CD4-positive, alpha-beta memory T cell (primary cell): ENCODE results near the gene SLC29A1. TPM values are rescaled to one million over a fixed set of nuclear protein-coding genes. Genes with fewer than 3 reads are reported as not detected.

Experiments used
- CTCF ChIA-PET: fragments of 350-600 bp; sonication (Branson Sonifier 250); formaldehyde crosslinking; loops from one replicate; lab custom pipeline; 2021; ENCODE audit warnings: inconsistent platforms; ENCODE audit not compliant: partially characterized antibody; lab: Charles Lee
- POLR2A ChIA-PET: fragments of 350-600 bp; sonication (Branson Sonifier 250); formaldehyde crosslinking; loops from one replicate; lab custom pipeline; 2021; ENCODE audit not compliant: partially characterized antibody; lab: Charles Lee
- DNase-seq, 5 donors: peaks; one replicate each; pipeline versions ENCODE4 v3.0.0 to v3.0.0-alpha.2; 2020 to 2022; ENCODE audit warnings: mixed read lengths in 1 of 5
- H3K27ac ChIP-seq: one replicate; pipeline ENCODE4 v1.7.0; 2013; ENCODE audit warnings: low read depth, low read length
- H3K27me3 ChIP-seq: 2 replicates; pipeline ENCODE4 v1.7.0; 2013; ENCODE audit warnings: mild to moderate bottlenecking, low read length, moderate library complexity; ENCODE audit not compliant: insufficient read depth
- H3K36me3 ChIP-seq: 2 replicates; pipeline ENCODE4 v1.7.0; 2013; ENCODE audit warnings: mild to moderate bottlenecking, low read length, moderate library complexity; ENCODE audit not compliant: insufficient read depth
- H3K4me1 ChIP-seq: 2 replicates; pipeline ENCODE4 v1.7.0; 2013; ENCODE audit warnings: mild to moderate bottlenecking, low read length, moderate library complexity; ENCODE audit not compliant: insufficient read depth
- H3K4me3 ChIP-seq, 2 donors: one replicate each; pipeline ENCODE4 v1.7.0; 2013; ENCODE audit warnings: low read length in 2 of 2, mild to moderate bottlenecking in 1 of 2
- H3K9me3 ChIP-seq, 2 donors: one replicate each; pipeline ENCODE4 v1.7.0; 2013; ENCODE audit warnings: low read length in 2 of 2, control low read depth in 1 of 2; ENCODE audit not compliant: control insufficient read depth in 1 of 2
- H3K27ac Mint-ChIP-seq, 7 donors: one replicate each; pipeline ENCODE4 v1.8.0; 2020 to 2021; ENCODE audit warnings: mixed read lengths in 7 of 7, mild to moderate bottlenecking in 6 of 7, inconsistent platforms in 3 of 7, moderate library complexity in 3 of 7
- H3K27me3 Mint-ChIP-seq, 2 donors: one replicate each; pipeline ENCODE4 v1.8.0; 2020 to 2021; ENCODE audit warnings: mixed read lengths in 2 of 2
- H3K36me3 Mint-ChIP-seq, 2 donors: one replicate each; pipeline ENCODE4 v1.8.0; 2020 to 2021; ENCODE audit warnings: mixed read lengths in 2 of 2, inconsistent platforms in 1 of 2, mild to moderate bottlenecking in 1 of 2
- H3K4me1 Mint-ChIP-seq, 4 donors: one replicate each; pipeline ENCODE4 v1.8.0; 2020 to 2021; ENCODE audit warnings: mixed read lengths in 4 of 4, mild to moderate bottlenecking in 1 of 4
- H3K4me3 Mint-ChIP-seq, 8 donors: one replicate each; pipeline ENCODE4 v1.8.0; 2020 to 2021; ENCODE audit warnings: mixed read lengths in 8 of 8, mild to moderate bottlenecking in 7 of 8, moderate library complexity in 6 of 8, inconsistent platforms in 3 of 8
- H3K9me3 Mint-ChIP-seq, 8 donors: one replicate each; pipeline ENCODE4 v1.8.0; 2020 to 2021; ENCODE audit warnings: mixed read lengths in 8 of 8, mild to moderate bottlenecking in 5 of 8, inconsistent platforms in 3 of 8, moderate library complexity in 1 of 8
- intact Hi-C: fragments of 100-400 bp; cut with micrococcal nuclease; formaldehyde crosslinking; loops from one replicate; pipeline ENCODE4 v1.15.1; 2023
- polyA plus RNA-seq, 2 donors: library from polyadenylated mRNA; unstranded; fragments of 300-500 nt; fragmentation: Illumina TruSeq; gene quantifications; one replicate each; pipeline ENCODE4 v1.2.3, GENCODE V29; 2021
- total RNA-seq, 2 experiments: library from RNA; stranded (reverse); gene quantifications; one replicate each; pipeline ENCODE4 v1.2.3, GENCODE V29; 2021

The SLC29A1 gene
- total and polyA plus RNA-seq, 4 experiments from 2014 or later, result 2.1 to 3.7 (median 3.2) TPM

- ChIA-PET CTCF (interaction anchor here (0.7 to 5.3 kb wide), 14 partner anchors 8 to 1248 kb away, joined by 3 to 84 read pairs (median 3); partner anchors contain the start of genes HSP90AB1 and SLC29A1), POLR2A (interaction anchor here (2.2 to 4.2 kb wide), 2 partner anchors 10 to 12 kb away, joined by 16 to 29 read pairs; partner anchors contain the start of genes HSP90AB1 and SLC29A1)
- Mint-ChIP-seq H3K27ac (no peak overlapping the region), H3K4me1 (peaks cover 2 to 15% (median 9%) of the 10 kb centered on the region in 4 donors), H3K36me3 (no peaks in the 10 kb centered on the region), H3K9me3 (no peaks in the 10 kb centered on the region), H3K27me3 (no peaks in the 10 kb centered on the region), H3K4me3 (peak overlapping the region in 1 of 8 donors; percentile 48)
- no peak for DNase-seq
- H3K4me3 ChIP-seq, result no peak overlapping the region
- H3K4me1 ChIP-seq, result peaks cover 12% of the 10 kb centered on the region
- H3K27ac ChIP-seq, result no peak overlapping the region
- H3K27me3 ChIP-seq, result no peaks in the 10 kb centered on the region
- no peaks in the 10 kb centered on the region for H3K9me3 ChIP-seq
- intact Hi-C loops, result no loop called here
- no peaks in the 10 kb centered on the region for H3K36me3 ChIP-seq
Measured at GRCh38 chr6:44235891-44236516, 12.6 kb downstream of the SLC29A1 start.

DNA sequence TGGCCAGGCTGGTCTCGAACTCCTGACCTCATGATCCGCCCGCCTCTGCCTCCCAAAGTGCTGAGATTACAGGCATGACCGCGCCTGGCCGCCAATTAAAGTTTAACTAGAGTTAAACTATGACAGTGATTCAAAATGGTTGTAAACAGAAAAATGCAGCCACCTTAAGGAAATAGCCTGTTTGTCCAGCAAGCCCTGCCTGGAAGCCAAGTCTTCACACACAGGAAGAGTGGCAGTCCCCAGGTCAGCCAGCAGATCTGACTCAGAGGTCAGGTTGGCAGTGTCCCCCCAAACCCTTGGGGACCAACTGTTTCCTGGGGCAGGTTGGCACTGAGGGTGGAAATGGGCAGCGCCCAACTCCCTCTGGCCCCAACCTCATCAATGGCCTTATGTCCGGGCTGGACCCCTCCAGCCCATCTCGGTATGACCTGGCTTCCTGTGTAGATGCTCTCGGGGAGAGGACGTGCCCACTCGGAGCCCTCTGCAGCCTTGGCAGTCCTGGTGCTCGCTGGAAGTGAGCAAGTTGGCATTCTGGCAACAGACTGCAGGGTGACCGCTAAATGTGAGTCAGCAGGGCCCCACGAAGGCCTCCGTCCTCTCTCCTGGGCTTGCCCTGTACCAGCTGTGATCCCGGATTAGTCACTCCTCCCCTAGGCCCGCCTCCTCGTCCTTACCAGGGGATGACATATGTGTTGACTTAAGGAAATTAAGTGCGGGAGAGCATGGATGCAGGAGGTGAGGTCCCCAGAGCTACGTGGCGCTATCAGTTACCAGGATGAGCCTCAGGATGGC is 13.8 kb downstream of the SLC29A1 start:
- Mint-ChIP-seq H3K36me3 (no peaks in the 10 kb centered on the region), H3K4me1 (peaks cover 2 to 15% (median 9%) of the 10 kb centered on the region in 4 donors), H3K4me3 (peak overlapping the region; percentile 85 to 93 (median 90)), H3K9me3 (no peaks in the 10 kb centered on the region), H3K27ac (peak overlapping the region; percentile 89 to 98 (median 95)), H3K27me3 (no peaks in the 10 kb centered on the region)
- Histone ChIP-seq H3K27ac (peak overlapping the region; percentile 93), H3K36me3 (no peaks in the 10 kb centered on the region), H3K9me3 (no peaks in the 10 kb centered on the region), H3K4me1 (peaks cover 12% of the 10 kb centered on the region), H3K27me3 (no peaks in the 10 kb centered on the region), H3K4me3 (peak overlapping the region; percentile 8 to 95)
- POLR2A ChIA-PET, result interaction anchor here (0.6 to 2.2 kb wide), 10 partner anchors 10 to 893 kb away, joined by 3 to 71 read pairs (median 4); partner anchors contain the start of genes HSP90AB1, SLC29A1 and SLC35B2
- peak in 1 of 5 donors; percentile 82 for DNase-seq
- CTCF ChIA-PET, result interaction anchor here (0.6 to 5.3 kb wide), 22 partner anchors 9 to 1247 kb away, joined by 3 to 84 read pairs (median 6); partner anchors contain the start of genes HSP90AB1, SLC29A1 and SLC35B2
- intact Hi-C loops, result loop anchor here (1.0 kb wide), 2 partner anchors 14 to 141 kb away; partner anchors contain the start of gene SLC29A1

GRCh38 chr6:44237813-44238433 is 14.5 kb downstream of the SLC29A1 start:
- ChIA-PET POLR2A (interaction anchor here (0.7 to 2.2 kb wide), 9 partner anchors 10 to 141 kb away, joined by 3 to 71 read pairs (median 5); partner anchors contain the start of genes HSP90AB1, SLC29A1 and SLC35B2), CTCF (interaction anchor here (0.6 to 5.3 kb wide), 19 partner anchors 9 to 141 kb away, joined by 3 to 84 read pairs (median 6); partner anchors contain the start of genes HSP90AB1, SLC29A1 and SLC35B2)
- no peaks in the 10 kb centered on the region for H3K36me3 Mint-ChIP-seq
- Histone ChIP-seq H3K36me3 (no peaks in the 10 kb centered on the region), H3K27me3 (no peaks in the 10 kb centered on the region), H3K27ac (peak overlapping the region; percentile 93), H3K9me3 (no peaks in the 10 kb centered on the region), H3K4me1 (peaks cover 12% of the 10 kb centered on the region), H3K4me3 (peak overlapping the region; percentile 8 to 95)
- intact Hi-C loops, result loop anchor here (1.0 kb wide), 4 partner anchors 9 to 142 kb away; partner anchors contain the start of genes HSP90AB1 and SLC29A1
- DNase-seq, result peak; percentile 66 to 85 (median 80)
- H3K4me1 Mint-ChIP-seq, result peaks cover 2 to 15% (median 9%) of the 10 kb centered on the region in 4 donors
- no peaks in the 10 kb centered on the region for H3K27me3 Mint-ChIP-seq
- peak overlapping the region; percentile 85 to 93 (median 90) for H3K4me3 Mint-ChIP-seq
- peak overlapping the region; percentile 89 to 98 (median 95) for H3K27ac Mint-ChIP-seq
- H3K9me3 Mint-ChIP-seq, result no peaks in the 10 kb centered on the region

DNA sequence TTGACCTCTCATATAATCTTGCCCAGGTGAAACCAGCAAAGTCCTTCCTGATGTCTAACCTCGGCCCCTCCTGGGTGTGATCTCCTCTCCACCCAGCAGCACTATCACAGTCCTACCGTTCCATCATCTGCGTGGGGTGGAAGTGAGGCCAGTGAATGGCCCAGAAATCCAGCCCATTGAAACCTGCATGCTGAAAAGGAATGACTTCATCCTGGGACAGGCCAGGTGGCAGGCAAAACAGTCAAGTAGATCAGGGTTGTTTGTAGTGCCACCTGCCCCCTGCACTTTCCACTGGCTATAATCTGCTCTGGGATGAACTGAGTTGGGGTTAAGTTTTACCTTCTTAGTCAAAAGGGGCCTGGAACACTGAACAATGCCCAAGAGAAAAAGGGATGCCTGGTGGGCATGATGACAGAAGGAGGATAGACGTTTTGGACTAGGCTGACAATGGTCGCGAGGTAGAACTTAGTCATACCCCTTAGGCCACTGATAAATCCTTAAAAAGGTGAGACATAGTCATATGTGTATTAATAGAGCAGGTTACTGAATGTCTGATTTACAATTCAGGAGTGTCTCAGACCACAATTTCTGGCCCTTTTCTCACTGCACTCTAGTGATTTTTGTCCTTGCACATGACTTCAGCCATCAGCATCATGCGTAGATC is 15.4 kb downstream of the SLC29A1 start:
- Histone ChIP-seq H3K9me3 (no peaks in the 10 kb centered on the region), H3K27ac (no peak overlapping the region), H3K27me3 (no peaks in the 10 kb centered on the region), H3K4me1 (peaks cover 12% of the 10 kb centered on the region), H3K36me3 (no peaks in the 10 kb centered on the region), H3K4me3 (no peak overlapping the region)
- DNase-seq, result no peak
- Mint-ChIP-seq H3K4me1 (peaks cover 2 to 15% (median 9%) of the 10 kb centered on the region in 4 donors), H3K4me3 (peak overlapping the region; percentile 75 to 93 (median 90)), H3K36me3 (no peaks in the 10 kb centered on the region), H3K9me3 (no peaks in the 10 kb centered on the region), H3K27me3 (no peaks in the 10 kb centered on the region), H3K27ac (peak overlapping the region; percentile 13 to 98 (median 89))
- intact Hi-C loops, result loop anchor here (1.0 kb wide), 2 partner anchors 8 to 67 kb away; partner anchors contain the start of gene HSP90AB1
- ChIA-PET POLR2A (interaction anchor here (1.8 to 2.1 kb wide), 2 partner anchors 9 to 17 kb away, joined by 23 to 71 read pairs; partner anchors contain the start of genes HSP90AB1 and SLC35B2), CTCF (interaction anchor here (1.2 to 1.8 kb wide), 4 partner anchors 8 to 66 kb away, joined by 3 to 18 read pairs (median 8); partner anchors contain the start of gene HSP90AB1)

DNA sequence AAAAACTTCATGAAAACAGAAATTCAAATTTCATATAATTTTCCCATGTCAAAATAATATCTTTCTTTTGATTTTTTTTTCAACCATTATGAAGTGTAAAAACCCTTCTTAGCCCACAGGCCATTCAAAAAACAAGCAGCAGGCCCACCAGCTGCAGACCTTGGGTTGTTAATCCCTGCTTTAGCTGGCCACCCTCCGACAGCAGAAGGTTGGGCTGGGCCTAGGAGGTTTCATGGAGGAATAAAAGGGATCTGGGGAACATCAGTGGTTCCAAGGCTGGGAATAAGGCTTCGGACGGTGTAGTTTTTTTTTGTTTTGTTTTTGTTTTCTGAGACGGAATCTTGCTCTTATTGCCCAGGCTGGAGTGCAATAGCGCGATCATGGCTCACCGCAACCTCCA is 19.9 kb downstream of the SLC29A1 start:
- Mint-ChIP-seq H3K4me3 (peak overlapping the region in 1 of 8 donors; percentile 52), H3K27ac (peak overlapping the region in 1 of 7 donors; percentile 64), H3K36me3 (peaks cover under 1 to 23% of the 10 kb centered on the region in 2 donors), H3K9me3 (peaks cover 0 to 7% (median 0%) of the 10 kb centered on the region in 8 donors), H3K27me3 (peaks cover 2 to 4% of the 10 kb centered on the region in 2 donors), H3K4me1 (peaks cover 13 to 32% (median 18%) of the 10 kb centered on the region in 4 donors)
- Histone ChIP-seq H3K4me3 (no peak overlapping the region), H3K9me3 (no peaks in the 10 kb centered on the region), H3K36me3 (no peaks in the 10 kb centered on the region), H3K4me1 (peaks cover 14% of the 10 kb centered on the region), H3K27me3 (no peaks in the 10 kb centered on the region), H3K27ac (no peak overlapping the region)
- intact Hi-C loops, result no loop called here
- no peak for DNase-seq
- POLR2A ChIA-PET, result interaction anchor here (1.3 to 6.3 kb wide), 3 partner anchors 12 to 23 kb away, joined by 7 to 97 read pairs (median 9); partner anchors contain the start of genes NFKBIE and SLC29A1
- CTCF ChIA-PET, result interaction anchor here (1.8 to 2.4 kb wide), 3 partner anchors 8 to 22 kb away, joined by 9 to 11 read pairs (median 10); partner anchors contain the start of gene SLC29A1
